GM21367 (cell line): ENCODE measurements around the gene RAB3D.

Experiments
- ATAC-seq: cut with Tn5 transposase; IDR thresholded peaks from one replicate; pipeline ENCODE4 v1.9.1; 2021; ENCODE audit not compliant: unreplicated experiment

Gene RAB3D

DNA sequence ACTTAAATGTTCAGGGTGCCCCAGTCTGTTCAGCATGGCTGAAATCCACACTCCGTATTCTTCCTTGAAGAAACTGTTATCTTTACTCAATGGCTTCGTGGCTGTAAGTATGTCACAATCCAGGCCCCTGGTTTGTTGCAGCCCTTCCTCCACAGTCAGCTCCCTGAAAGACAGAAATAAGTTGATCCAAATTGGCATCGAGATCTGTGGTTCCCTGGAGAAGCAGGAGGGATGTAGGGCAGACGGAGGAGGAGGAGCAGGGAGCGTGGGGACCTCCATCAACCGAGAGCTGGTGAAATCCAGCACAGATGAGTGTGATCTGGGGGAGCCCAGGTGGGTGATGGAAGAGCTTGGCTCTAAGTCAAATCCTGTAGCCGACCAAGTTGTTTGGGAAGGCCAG lies 43.2 kb downstream of the RAB3D start:
- ATAC-seq: no peak

DNA sequence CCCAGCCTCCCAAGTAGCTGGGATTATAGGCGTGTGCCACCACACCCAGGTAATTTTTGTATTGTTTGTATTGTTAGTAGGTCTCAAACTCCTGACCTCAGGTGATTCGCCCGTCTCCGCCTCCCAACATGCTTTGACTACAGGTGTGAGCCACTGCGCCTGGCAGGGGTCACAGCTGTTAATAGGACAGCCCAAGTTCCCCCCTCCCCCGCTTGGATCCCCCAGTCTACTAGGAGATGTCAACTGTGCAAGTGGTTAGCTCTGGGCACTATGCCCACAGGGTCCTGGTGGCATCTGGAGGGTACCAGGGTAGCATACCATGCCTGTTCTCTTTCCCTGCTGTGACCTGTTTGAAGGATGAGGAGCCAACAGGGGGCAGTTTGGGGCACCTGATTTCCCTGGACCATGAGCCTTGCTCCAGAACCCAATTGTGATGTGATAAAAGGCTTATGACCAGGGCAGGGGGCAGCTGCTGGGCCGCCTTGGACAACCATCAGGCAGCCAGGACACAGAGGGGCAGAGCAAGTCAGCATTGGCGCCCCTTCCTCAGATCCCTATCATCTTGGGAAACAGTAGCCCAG lies 43.7 kb downstream of the RAB3D start, which contains the start of gene TSPAN16:
TSPAN16 (plus strand) TSS at position 496 of the 581 bp plus-strand sequence. CDS start 138 bp downstream, outside the sequence.
- ATAC-seq: no peak

DNA sequence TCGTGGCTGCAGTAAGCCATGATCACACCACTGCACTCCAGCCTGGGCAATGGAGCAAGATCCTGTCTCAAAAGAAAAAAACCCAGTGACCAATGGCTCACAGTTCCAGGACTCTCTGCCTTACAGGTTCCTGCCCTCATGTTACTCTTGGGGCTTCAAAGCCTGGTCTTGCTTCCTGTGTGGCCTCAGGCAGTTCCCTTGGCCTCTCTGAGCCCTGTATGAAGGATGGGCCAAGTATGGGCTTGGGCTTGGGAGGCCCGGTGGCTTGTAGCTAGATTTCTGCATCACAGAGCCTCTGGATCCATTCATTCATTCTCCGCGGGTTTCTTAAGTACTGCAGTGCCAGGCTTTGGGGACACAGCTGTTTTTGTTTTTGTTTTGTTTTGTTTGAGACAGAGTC lies 44.3 kb downstream of the RAB3D start:
- no peak for ATAC-seq

DNA sequence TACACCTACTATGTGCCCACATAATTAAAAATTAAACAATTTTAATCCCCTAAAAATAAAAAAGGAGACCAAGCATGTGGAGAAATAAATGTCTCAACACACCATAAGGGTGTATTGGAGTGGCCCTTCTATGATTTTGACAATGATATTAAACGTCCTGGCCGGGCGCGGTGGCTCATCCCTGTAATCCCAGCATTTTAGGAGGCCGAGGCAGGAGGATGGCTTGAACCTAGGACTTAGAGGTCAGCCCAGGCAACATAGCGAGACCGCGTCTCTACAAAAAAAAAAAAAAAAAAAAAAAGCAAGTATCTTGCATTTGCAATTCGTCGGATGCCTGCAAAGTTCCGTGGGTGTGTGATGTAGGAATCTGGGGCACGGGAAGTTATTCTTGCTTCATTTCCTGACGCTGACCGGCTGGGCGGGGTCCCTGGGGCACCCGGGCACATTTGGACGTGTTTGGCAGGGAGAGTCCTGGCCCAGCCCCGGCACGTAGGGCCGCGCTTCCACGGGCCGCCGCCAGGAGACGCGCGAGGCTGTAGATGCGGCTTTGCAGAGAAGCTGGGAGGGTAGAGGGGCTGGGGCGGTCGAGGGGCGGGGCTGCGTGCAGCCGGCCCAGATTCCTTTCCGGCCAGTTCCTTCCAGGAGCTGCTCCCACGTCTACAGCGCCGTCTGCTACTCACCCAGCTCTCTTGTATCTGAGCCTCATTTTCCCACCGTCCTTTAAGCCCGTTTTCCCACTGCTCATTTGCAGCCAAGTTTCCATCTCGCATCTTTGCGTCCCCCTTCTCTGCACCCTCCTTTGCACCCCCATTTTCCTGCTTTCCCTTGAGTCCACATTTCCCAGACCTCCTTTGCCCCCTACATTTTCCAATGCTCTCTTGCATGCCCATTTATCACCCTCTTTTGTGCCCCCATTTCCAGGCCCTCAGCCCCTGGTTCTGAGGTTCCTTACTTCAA lies 45.7 kb downstream of the RAB3D start:
- no peak for ATAC-seq

DNA sequence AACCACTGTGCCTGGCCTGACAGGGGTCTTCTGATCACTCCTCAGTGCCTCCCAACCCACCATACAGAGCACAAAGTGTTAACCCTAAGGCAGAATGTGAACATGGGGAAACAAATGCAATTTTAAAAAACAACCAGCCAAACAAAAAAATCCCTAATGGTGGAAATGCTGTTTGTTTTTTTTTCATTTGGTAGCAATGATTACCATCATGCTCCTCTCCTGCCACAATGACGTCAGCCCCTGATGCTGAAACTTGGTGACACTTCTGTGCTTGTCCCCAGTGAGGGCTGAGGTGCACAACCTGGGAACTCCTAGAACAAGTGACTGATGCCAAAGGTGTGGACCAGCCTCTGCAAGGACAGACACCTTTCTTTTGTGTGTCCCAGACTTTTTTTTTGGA lies 47.5 kb downstream of the RAB3D start:
- no peak for ATAC-seq

DNA sequence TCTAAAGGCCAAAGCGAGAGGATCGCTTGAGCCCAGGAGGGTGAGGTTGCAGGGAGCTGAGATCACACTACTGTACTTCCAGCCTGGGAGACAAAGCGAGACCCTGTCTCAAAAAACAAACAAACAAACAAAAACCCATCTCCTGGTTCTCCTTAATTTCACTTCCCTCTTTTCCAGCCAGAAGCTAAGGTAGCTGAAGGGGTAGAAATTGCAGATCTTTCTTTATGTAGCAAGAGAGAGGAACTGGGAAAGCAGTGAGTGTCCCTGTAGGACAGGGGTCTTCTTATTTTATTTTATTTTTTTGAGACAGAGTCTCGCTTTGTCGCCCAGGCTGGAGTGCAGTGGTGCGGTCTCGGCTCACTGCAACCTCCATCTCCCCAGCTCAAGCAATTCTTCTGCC lies 48.0 kb downstream of the RAB3D start:
- no peak for ATAC-seq

DNA sequence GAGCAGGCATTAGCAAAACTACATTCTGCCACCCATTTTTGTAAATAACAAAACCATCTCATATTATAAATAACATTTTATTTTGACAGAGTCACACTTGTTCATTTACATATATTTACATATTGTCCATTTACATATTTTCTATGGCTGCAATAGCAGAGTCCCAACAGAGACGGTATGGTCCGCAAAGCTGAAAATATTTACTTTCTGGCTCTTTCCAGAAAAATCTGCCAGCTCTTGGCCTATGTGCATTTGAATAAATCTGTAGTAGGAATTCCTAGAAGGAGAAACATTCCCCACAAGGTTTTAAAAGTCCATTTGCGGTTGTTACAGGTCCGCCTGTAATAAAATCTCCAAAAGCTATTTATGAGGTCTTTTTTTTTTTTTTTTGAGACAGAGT lies 49.2 kb downstream of the RAB3D start:
- ATAC-seq: no peak

DNA sequence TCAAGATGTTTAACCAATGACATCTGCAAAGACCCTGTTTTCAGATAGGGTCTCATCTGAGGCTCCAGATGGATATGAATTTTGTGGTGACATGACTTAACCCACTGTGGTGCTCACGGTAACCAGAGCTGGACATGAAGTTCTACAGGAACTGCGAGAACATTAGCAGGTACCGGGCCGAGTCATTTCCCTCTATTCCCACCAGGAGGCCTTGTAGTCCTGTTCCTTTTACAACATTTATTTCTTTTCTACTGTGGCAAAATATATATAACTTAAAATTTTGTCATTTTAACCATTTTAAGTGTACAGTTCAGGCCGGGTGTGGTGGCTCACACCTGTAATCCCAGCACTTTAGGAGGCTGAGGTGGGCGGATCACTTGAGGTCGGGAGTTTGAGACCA lies 51.1 kb downstream of the RAB3D start:
- no peak for ATAC-seq

DNA sequence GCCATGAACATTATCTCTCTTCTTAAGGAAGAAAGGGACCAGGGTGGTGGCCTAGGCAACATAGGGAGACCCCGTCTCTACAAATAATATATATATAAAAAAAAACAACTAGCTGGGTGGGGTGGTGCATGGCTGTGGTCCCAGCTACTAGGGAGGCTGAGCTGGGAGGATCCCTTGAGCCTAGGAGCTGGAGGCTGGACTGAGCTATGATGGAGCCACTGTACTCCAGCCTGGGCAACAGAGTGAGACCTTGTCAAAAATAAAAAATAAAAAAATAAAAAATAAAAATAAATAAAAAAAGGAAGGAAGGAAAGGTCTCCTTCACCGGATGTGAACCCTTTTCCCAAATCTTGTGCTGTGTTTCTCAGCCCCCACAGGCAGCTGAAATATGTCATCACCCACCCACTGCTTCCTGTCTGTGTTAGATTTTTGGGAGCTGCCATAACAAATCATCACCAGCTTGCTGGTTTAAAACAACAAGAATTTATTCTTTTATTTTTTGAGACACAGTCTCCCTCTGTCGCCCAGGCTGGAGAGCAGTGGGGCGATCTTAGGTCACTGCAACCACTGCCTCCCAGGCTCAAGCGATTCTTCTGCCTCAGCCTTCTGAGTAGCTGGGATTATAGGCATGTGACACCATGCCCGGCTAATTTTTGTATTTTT lies 53.0 kb downstream of the RAB3D start:
- ATAC-seq: no peak

DNA sequence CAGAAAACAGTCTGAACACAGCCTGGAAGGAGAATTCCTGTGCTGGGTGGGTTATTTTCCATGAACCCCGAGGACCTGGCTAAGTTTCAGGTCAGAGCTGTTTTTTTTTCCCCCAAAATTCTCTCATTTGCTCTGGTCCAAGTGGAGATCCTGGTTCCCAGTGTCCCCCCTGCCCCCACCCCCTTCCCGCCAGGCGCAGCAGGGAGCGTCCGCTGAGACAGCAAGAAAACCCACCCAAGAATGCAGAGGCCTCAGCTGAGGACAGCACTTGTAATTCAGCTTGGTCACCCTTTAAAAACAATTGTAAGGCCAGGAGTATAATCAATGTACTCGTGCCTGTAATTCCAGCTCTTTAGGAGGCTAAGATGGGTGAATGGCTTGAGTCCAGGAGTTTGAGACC lies 54.9 kb downstream of the RAB3D start:
- ATAC-seq: no peak

DNA sequence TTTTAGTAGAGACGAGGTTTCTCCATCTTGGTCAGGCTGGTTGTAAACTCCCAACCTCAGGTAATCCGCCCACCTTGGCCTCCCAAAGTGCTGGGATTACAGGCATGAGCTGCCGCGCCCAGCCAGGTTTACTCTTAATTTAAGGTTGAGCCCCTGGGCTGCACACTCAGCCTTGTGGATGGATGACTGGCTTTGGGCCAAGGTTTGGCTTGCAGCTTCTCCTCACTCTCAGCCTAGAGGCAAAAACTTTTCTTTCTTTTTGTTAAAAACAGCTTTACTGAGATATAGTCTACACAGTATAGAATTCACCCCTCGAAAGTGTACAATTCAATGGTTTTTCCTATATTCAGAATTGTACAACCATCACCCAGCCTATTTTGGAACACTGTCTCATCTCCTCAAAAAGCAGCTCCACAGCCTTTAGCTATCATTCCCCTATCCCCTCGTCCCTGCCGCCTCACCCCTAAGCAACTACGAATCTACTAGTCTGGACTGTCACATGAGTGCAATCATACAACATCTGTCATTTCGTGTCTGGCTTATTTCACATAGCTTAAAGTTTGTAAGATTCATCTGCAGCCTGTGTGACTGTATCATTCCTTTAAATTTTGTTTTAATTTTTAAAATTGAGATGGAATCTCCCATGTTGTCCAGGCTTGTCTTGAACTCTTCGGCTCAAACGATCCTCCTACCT lies 58.0 kb downstream of the RAB3D start:
- ATAC-seq: no peak

DNA sequence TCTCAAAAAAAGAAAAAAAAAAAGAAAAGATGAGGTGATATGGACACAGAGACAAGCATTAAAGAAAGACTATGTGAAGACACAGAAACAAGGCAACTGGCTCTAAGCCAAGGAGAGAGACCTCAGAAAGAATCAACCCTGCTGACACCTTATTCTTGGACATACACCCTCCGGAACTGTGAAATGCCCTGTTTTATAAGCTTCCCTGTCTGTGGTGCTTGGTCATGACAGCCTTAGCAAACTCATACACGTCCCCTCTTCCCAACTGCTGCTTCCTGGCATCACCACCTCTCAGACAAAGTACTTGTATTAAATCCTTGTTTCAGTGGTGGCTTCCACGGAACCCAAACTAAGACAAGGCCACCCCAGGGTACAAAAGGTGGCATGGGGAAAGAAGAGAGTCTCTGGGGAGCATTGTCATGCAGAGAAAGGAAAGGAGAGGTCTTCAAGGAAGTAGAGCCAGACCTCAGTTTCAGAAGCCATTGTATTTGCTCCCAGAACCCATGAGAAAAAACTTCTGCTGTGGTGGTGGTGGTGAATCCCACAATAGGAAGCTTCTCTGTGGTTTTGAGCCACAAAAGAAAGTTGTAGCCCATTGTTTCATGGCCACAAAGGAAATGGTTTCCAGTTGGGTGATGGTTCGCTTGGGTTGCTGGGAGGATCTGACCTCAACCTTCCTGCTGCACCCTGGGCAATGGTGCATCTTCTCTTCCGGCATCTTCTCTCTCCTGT lies 59.8 kb downstream of the RAB3D start:
- no peak for ATAC-seq

DNA sequence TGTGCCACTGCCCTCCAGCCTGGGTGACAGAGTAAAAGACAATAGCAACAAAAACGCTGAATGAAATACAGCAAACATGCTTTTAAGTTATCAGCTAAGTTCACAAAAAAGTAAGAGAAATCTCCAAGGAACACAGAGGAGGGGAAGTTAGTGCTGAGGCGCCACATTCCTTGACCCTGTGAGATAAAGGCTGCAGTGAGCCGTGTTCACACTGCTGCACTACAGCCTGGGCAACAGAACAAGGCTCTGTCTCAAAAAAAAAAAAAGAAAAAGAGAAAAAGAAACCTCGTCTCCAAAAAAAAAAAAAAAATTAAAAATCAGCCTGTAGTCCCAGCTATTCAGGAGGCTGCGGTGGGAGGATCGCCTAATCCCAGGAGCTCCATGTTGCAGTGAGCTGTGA lies 60.8 kb downstream of the RAB3D start:
- no peak for ATAC-seq

DNA sequence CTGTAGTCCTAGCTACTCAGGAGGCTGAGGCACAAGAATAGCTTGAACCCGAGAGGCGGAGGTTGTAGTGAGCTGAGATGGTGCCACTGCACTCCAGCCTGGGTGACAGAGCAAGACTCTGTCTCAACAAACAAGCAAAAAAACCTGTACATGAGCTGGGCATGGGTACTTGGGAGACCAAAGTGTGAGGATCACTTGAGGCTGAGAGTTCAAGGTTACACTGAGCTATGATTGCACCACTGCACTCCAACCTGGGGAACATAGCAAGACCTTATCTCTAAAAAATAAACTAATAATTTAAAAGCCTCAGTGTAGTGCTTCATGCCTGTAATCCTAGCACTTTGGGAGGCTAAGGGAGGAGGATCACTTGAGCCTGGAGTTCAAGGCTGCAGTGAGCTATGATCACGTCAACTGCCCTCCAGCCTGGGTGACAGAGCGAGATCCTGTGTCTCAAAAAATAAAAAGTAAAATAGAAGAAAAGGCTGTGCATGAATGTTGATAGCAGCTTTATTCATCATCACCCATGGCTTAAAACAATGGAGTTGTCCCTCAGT lies 64.8 kb downstream of the RAB3D start:
- no peak for ATAC-seq

DNA sequence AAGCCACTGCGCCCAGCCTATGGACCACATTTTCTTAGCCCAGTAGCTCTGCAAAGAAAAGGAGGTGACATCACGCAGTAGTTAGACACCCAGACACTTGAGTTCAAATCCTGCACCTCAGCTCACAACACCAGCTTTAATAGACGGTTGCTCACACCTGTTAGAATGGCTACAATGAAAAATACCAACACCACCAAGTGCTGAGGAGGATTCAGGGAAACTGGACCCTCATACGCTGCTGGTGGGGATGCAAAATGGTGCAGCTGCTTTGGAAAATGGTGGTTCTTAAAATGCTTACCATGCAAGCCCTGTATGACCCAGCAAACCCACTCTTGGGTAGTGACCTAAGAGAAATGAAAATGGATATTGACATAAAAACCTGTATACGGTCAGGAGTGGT lies 65.5 kb downstream of the RAB3D start:
- no peak for ATAC-seq

DNA sequence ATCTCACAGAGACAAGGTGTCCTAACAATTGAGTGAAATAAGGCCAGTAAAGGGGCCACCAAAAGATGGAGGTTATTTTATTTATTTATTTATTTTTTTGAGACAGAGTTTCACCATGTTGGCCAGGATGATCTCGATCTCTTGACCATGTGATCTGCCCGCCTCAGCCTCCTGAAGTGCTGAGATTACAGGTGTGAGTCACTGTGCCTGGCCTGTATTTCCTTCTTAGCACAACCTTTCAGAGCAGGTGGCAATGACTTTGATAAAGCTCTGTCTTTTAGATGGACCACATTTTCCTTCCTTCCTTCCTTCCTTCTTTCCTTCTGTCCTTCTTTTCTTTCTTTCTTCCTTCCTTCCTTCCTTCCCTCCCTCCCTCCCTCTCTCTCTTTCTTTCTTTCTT lies 66.2 kb downstream of the RAB3D start:
- no peak for ATAC-seq
